Measurements from ENCODE around the gene MDM2.

DNA sequence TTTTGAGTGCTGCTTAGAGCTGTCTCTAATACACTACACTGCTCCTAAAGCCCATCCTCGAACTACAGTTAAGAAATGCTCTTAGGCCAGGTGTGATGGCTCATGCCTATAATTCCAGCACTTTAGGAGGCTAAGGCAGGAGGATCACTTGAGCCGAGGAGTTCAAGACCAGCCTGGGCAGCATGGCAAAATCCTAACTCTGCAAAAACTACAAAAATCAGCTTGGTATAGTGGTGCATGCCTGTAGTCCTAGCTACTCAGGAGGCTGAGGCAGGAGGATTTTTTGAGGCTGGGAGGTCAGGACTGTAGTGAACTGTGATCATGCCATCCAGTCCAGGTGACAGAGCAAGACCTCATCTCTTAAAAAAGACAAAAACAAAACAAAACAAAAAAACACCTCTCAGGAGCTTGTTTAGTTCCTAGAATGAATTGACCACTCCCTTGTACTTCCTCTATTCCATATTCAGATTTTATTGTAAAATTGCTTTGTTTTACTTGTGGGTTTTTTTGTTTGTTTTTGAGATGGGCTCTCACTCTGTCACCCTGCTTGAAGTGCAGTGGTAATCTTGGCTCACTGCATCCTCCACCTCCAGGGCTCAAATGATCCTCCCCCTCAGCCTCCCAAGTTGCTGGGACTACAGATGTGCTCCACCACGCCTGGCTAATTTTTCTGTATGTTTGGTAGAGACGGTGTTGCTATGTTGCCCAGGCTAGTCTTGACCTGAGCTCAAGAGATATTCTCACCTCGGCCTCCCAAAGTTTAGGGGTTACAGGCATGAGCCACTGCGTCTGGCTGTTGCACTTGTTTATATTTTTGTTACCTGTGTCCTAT lies 13.6 kb downstream of the MDM2 start:
- TF ChIP-seq CTCF (IDR thresholded peaks at IDR 0.05), result no peak
- TF ChIP-seq POLR2A (IDR thresholded peaks at IDR 0.05), result no peak
- no peak for TF ChIP-seq POLR2AphosphoS5 (IDR thresholded peaks at IDR 0.05)
